Activated naive CD8-positive, alpha-beta T cell treated with anti-CD3 and anti-CD28 coated beads, Interleukin-2, amount 50 U/mL, for 24 hours (primary cell): Measurements from ENCODE around the gene ME2.
A peak's percentile ranks its signal among the peaks of the same experiment; 100 is the strongest.
"Not testable (repeated sequence)": the region's sequence is repeated elsewhere in the genome, so short reads cannot be mapped to it uniquely, and the experiment has no call there.

Source experiments
- ATAC-seq: fragments of 150-1000 bp; cut with Tn5 transposase; one replicate; pipeline ENCODE4 v1.10.0; 2021
- DNase-seq: peaks from one replicate; pipeline ENCODE4 v3.0.0; 2021
- H3K27ac Mint-ChIP-seq: one replicate; pipeline ENCODE4 v1.8.0; 2021; ENCODE audit warnings: mild to moderate bottlenecking, mixed read lengths
- H3K27me3 Mint-ChIP-seq: one replicate; pipeline ENCODE4 v1.8.0; 2021; ENCODE audit warnings: mixed read lengths
- H3K36me3 Mint-ChIP-seq: one replicate; pipeline ENCODE4 v1.8.0; 2021; ENCODE audit warnings: low read depth, mixed read lengths
- H3K4me1 Mint-ChIP-seq: one replicate; pipeline ENCODE4 v1.8.0; 2021; ENCODE audit warnings: mixed read lengths
- H3K4me3 Mint-ChIP-seq: one replicate; pipeline ENCODE4 v1.8.0; 2021; ENCODE audit warnings: mild to moderate bottlenecking, moderate library complexity, mixed read lengths
- H3K9me3 Mint-ChIP-seq: one replicate; pipeline ENCODE4 v1.8.0; 2021; ENCODE audit warnings: mixed read lengths

Gene ME2

GRCh38 chr18:50961974-50962373 lies 83.1 kb downstream of the ME2 start:
- DNase-seq, result no peak
- ATAC-seq, result no peak
- H3K36me3 Mint-ChIP-seq, result peaks cover 28% of the 10 kb centered on the region
- no peaks in the 10 kb centered on the region for H3K4me1 Mint-ChIP-seq
- no peak overlapping the region for H3K27ac Mint-ChIP-seq
- peaks cover 4% of the 10 kb centered on the region for H3K27me3 Mint-ChIP-seq
- no peak overlapping the region for H3K4me3 Mint-ChIP-seq
- H3K9me3 Mint-ChIP-seq, result peaks cover 29% of the 10 kb centered on the region

- peak; percentile 69 for DNase-seq
- ATAC-seq, result peak; percentile 91
- Mint-ChIP-seq H3K4me1 (peaks cover 21% of the 10 kb centered on the region), H3K27ac (peak within 1 kb of the TSS; percentile 81), H3K9me3 (peaks cover 13% of the 10 kb centered on the region), H3K4me3 (peak within 1 kb of the TSS; percentile 90), H3K36me3 (peaks cover 10% of the 10 kb centered on the region), H3K27me3 (no peaks in the 10 kb centered on the region)
Measured at GRCh38 chr18:50967714-50968661, 89.1 kb downstream of the ME2 start, which contains the start of gene ELAC1. Gene ELAC1 (plus strand): TSS chr18:50968040. CDS start chr18:50974405, 6,365 bp downstream.

- H3K4me1 Mint-ChIP-seq, result peaks cover 25% of the 10 kb centered on the region
- H3K4me3 Mint-ChIP-seq, result peak overlapping the region; percentile 90
- DNase-seq (no peak), ATAC-seq (no peak)
- no peaks in the 10 kb centered on the region for H3K27me3 Mint-ChIP-seq
- H3K9me3 Mint-ChIP-seq, result no peaks in the 10 kb centered on the region
- peak overlapping the region; percentile 80 for H3K27ac Mint-ChIP-seq
- H3K36me3 Mint-ChIP-seq, result peaks cover 2% of the 10 kb centered on the region
Measured at GRCh38 chr18:50969448-50969847, 90.5 kb downstream of the ME2 start.

DNA sequence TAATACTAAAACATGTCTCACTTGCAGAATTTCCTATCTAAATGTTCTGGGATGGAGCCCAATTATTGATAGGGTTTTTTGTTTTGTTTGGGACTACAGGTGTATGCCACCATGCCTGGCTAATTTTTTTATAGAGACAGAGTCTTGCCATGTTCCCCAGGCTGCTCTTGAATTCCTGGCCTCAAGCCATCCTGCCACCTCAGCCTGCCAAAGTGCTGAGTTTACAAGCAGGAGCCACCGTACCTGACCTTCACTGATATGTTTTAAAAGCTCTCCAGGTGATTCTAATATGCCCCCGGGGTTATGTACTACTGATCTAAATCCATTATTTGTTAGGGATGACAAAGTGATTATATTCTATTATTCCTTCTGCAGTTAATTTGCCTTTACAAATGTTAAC lies 91.1 kb downstream of the ME2 start:
- Mint-ChIP-seq H3K27me3 (no peaks in the 10 kb centered on the region), H3K4me3 (no peak overlapping the region), H3K4me1 (peaks cover 25% of the 10 kb centered on the region), H3K36me3 (peaks cover 6% of the 10 kb centered on the region), H3K27ac (no peak overlapping the region), H3K9me3 (no peaks in the 10 kb centered on the region)
- no peak for ATAC-seq
- DNase-seq, result no peak

GRCh38 chr18:50972404-50972803 lies 93.5 kb downstream of the ME2 start:
- H3K4me3 Mint-ChIP-seq, ATAC-seq, H3K27ac Mint-ChIP-seq, H3K27me3 Mint-ChIP-seq, H3K9me3 Mint-ChIP-seq, DNase-seq: not testable (repeated sequence)
- peaks cover 30% of the 10 kb centered on the region for H3K36me3 Mint-ChIP-seq
- H3K4me1 Mint-ChIP-seq, result peaks cover 24% of the 10 kb centered on the region

- Mint-ChIP-seq H3K4me3 (no peak overlapping the region), H3K36me3 (peaks cover 40% of the 10 kb centered on the region), H3K4me1 (peaks cover 22% of the 10 kb centered on the region), H3K27me3 (no peaks in the 10 kb centered on the region), H3K27ac (no peak overlapping the region), H3K9me3 (peaks cover 7% of the 10 kb centered on the region)
- ATAC-seq (peak; percentile 87), DNase-seq (no peak)
Measured at GRCh38 chr18:50973367-50974126, 94.6 kb downstream of the ME2 start.

DNA sequence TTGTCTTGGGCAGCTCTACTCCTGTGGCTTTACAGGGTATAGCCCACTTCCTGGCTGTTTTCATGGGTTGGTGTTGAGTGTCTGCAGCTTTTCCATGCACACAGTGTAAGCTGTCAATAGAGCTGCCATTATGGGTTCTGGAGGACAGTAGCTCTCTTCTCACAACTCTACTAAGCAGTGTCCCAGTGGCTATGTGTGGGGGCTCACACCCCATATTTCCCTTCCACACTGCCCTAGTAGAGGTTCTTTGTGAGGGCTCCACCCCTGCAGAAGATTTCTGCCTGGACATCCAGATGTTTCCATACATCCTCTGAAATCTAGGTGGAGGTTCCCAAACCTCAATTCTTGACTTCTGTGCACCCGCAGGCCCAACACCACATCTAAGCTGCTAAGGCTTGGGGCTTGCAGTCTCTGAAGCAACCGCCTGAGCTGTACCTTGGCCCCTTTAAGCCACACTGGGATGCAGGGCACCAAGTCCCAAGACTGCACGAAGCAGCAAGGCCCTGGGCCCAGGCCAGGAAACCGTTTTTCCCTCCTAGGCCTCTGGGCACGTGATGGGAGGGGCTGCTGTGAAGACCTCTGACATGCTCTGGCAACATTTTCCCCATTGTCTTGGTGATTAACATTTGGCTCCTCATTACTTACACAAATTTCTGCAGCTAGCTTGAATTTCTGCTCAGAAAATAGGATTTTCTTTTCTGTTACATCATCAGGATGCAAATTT lies 98.3 kb downstream of the ME2 start:
- H3K27ac Mint-ChIP-seq, result no peak overlapping the region
- peaks cover 7% of the 10 kb centered on the region for H3K9me3 Mint-ChIP-seq
- no peak for ATAC-seq
- peaks cover 8% of the 10 kb centered on the region for H3K4me1 Mint-ChIP-seq
- DNase-seq, result no peak
- H3K27me3 Mint-ChIP-seq, result no peaks in the 10 kb centered on the region
- H3K4me3 Mint-ChIP-seq, result no peak overlapping the region
- H3K36me3 Mint-ChIP-seq, result peaks cover 50% of the 10 kb centered on the region

GRCh38 chr18:50981381-50981780 lies 102.5 kb downstream of the ME2 start:
- Mint-ChIP-seq H3K36me3 (peaks cover 39% of the 10 kb centered on the region), H3K4me3 (no peak overlapping the region), H3K27ac (no peak overlapping the region), H3K27me3 (no peaks in the 10 kb centered on the region), H3K4me1 (no peaks in the 10 kb centered on the region), H3K9me3 (peaks cover 6% of the 10 kb centered on the region)
- ATAC-seq (no peak), DNase-seq (no peak)

DNA sequence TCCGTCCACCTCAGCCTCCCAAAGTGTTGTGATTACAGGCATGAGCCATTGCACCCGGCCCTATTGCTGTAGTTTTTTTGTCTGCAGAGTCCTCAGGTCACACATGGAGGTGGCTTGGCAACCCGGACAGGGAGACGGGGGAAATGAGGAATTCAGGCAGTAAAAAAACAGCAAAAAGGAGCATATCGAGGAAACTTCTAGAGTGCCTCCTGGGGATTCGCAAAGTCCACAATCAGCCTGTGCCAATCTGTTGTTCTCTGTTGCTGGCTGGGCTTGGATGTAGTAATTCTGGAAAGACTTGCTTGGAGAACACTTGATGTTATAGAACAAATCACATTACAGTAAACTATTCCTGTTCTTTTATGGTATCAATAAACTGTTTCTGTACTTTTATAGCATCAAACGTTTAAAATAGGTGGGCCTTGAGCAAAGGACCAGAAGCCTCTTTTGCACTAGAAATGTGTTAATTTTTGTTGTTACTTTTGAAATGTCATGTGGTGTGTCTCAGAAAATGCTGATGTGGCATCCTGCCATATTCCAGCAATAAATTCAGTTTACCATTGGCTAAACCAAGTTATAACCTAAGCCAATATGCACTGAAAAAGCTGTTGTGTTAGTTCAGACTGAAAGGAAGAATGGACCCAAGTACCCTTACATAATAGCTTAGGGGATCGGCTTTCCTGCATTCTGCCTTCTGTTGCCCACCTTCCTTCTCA lies 103.3 kb downstream of the ME2 start:
- H3K4me3 Mint-ChIP-seq, result no peak overlapping the region
- H3K36me3 Mint-ChIP-seq, result peaks cover 30% of the 10 kb centered on the region
- H3K9me3 Mint-ChIP-seq, result no peaks in the 10 kb centered on the region
- H3K27ac Mint-ChIP-seq, result no peak overlapping the region
- DNase-seq, result no peak
- H3K4me1 Mint-ChIP-seq, result no peaks in the 10 kb centered on the region
- ATAC-seq, result no peak
- no peaks in the 10 kb centered on the region for H3K27me3 Mint-ChIP-seq

DNA sequence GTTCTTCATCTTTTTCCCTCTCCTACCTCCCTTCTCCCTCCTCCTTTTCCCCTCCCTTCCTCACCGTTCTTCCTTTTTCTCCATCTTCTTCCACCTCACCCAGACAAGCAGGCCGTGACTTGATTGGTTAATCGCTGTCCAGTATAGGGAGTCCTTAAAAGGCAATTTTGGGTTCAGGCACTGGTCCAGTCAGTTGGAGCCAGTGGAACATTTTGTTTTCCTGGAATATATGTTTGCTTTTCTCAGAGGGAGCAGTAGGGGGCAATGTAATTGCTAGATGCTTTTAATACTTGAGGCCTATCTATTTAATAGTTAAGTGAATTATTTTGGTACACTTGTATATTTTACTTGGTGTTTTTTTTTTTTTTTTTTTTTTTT lies 103.9 kb downstream of the ME2 start:
- no peak for ATAC-seq
- no peak overlapping the region for H3K27ac Mint-ChIP-seq
- no peak overlapping the region for H3K4me3 Mint-ChIP-seq
- H3K27me3 Mint-ChIP-seq, result no peaks in the 10 kb centered on the region
- DNase-seq, result no peak
- H3K4me1 Mint-ChIP-seq, result no peaks in the 10 kb centered on the region
- H3K9me3 Mint-ChIP-seq, result no peaks in the 10 kb centered on the region
- H3K36me3 Mint-ChIP-seq, result peaks cover 25% of the 10 kb centered on the region

DNA sequence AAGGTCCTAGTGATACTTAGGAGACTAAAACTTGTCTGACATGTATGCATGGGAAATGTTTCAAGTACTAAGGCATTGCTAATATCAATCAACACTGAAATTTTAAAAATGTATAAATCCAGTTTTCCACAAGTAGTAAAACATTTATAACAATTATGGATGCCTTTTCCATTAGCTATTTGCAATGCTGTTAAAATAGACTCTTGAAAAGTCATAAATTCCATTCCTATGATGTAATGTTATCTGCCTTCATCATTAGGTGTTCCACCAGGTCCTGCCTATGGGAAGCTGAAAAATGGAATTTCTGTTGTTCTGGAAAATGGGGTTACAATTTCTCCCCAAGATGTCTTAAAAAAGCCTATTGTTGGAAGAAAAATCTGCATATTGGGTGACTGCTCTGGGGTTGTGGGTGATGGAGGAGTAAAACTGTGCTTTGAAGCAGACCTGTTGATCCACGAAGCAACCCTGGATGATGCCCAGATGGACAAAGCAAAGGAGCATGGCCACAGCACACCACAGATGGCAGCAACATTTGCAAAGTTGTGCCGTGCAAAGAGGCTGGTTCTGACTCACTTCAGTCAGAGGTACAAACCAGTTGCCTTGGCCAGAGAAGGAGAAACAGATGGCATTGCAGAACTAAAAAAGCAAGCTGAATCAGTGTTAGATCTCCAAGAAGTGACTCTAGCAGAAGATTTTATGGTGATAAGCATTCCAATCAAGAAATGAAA lies 107.6 kb downstream of the ME2 start:
- ATAC-seq (no peak), DNase-seq (no peak)
- Mint-ChIP-seq H3K36me3 (peaks cover 9% of the 10 kb centered on the region), H3K4me1 (no peaks in the 10 kb centered on the region), H3K27me3 (no peaks in the 10 kb centered on the region), H3K9me3 (no peaks in the 10 kb centered on the region), H3K27ac (no peak overlapping the region), H3K4me3 (no peak overlapping the region)

- Mint-ChIP-seq H3K27me3 (no peaks in the 10 kb centered on the region), H3K36me3 (peaks cover 8% of the 10 kb centered on the region), H3K4me3 (no peak overlapping the region), H3K9me3 (no peaks in the 10 kb centered on the region), H3K4me1 (no peaks in the 10 kb centered on the region), H3K27ac (no peak overlapping the region)
- DNase-seq (no peak), ATAC-seq (no peak)
Measured at GRCh38 chr18:50987261-50987660, 108.3 kb downstream of the ME2 start.

DNA sequence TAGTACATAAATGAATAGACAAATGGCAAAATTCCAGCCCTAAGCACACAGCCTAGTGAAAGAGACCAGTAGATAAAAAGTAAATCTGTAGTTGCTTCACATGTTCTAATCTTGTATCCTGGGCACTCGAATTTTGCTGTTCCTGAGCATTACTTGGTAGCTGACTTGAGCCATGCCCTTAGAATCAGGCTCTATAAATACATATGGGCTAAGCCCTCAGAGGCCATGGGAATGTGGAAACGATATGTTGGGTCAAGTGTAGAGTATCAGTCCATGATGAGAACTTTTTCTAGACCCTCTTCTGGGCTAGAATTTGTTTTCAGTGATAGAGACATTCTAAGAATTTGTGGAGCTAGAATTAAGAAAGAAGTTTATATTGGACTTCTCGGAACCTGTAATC lies 110.8 kb downstream of the ME2 start:
- Mint-ChIP-seq H3K4me3 (no peak overlapping the region), H3K36me3 (peaks cover 5% of the 10 kb centered on the region), H3K27ac (no peak overlapping the region), H3K27me3 (no peaks in the 10 kb centered on the region), H3K9me3 (no peaks in the 10 kb centered on the region), H3K4me1 (no peaks in the 10 kb centered on the region)
- ATAC-seq (no peak), DNase-seq (no peak)
